GM12878 (cell line): ENCODE data around the gene GNB3. TPM values are rescaled to one million over a fixed set of nuclear protein-coding genes. Genes with fewer than 3 reads are reported as not detected.

Source experiments
- ATAC-seq: fragments of 200-7000 bp; cut with Tn5 transposase; 3 replicates; pipeline ENCODE4 v1.9.1; 2020; ENCODE audit warnings: mild to moderate bottlenecking, moderate library complexity
- BruUV-seq: library from RNA; stranded (reverse); fragments of 400-500 nt; replicated peaks from 2 replicates; lab custom pipeline; 2021; lab: Mats Ljungman, UMichigan
- CTCF ChIA-PET: fragments of 300-600 bp; sonication (Branson Sonifier 250); formaldehyde crosslinking; extraction: SDS; loops from one replicate; lab custom pipeline; 2021; ENCODE audit warnings: inconsistent platforms; lab: Yijun Ruan, JAX
- POLR2A ChIA-PET: fragments of 350-600 bp; formaldehyde crosslinking; extraction: SDS; loops from one replicate; lab custom pipeline; 2021; ENCODE audit warnings: inconsistent platforms; lab: Charles Lee
- RAD21 ChIA-PET: fragments of 300-600 bp; sonication (Branson Sonifier 250); formaldehyde crosslinking; loops from one replicate; lab custom pipeline; 2023; ENCODE audit warnings: antibody characterized with exemption; ENCODE audit not compliant: unreplicated experiment; lab: Charles Lee
- SMC1A ChIA-PET: fragments of 300-600 bp; sonication (Branson Sonifier 250); formaldehyde crosslinking; loops from one replicate; lab custom pipeline; 2023; ENCODE audit not compliant: unreplicated experiment, uncharacterized antibody; lab: Charles Lee
- DNase-seq: peaks from one replicate; pipeline ENCODE4 v3.0.0-alpha.2; 2011; ENCODE audit warnings: low read depth, low spot score
- FAIRE-seq: peaks from 3 replicates; lab custom pipeline; 2011; peaks lifted over from hg19 to GRCh38; lab: Jason Lieb, UNC
- H2AFZ ChIP-seq: 2 replicates; pipeline ENCODE4 v1.6.0; 2011; ENCODE audit warnings: low read depth, low read length, control low read depth; ENCODE audit not compliant: control insufficient read depth
- H3K27ac ChIP-seq: 2 replicates; pipeline ENCODE4 v1.5.1; 2011; ENCODE audit warnings: control low read depth; ENCODE audit not compliant: control insufficient read depth, insufficient read depth
- H3K27me3 ChIP-seq, 2 experiments: replicated peaks in 1 of 2; 2 replicates each; pipeline versions ENCODE4 v1.6.0 to v1.6.1; 2011; ENCODE audit warnings: low read length in 1 of 2; ENCODE audit not compliant: control insufficient read depth in 2 of 2, insufficient read depth in 2 of 2
- H3K36me3 ChIP-seq, 2 experiments: 2 replicates each; pipeline ENCODE4 v1.5.1; 2011; ENCODE audit warnings: low read length in 1 of 2; ENCODE audit not compliant: control insufficient read depth in 2 of 2, insufficient read depth in 2 of 2
- H3K4me1 ChIP-seq: 2 replicates; pipeline ENCODE4 v1.6.1; 2011; ENCODE audit warnings: mild to moderate bottlenecking, low read length, moderate library complexity, mixed read lengths; ENCODE audit not compliant: control insufficient read depth, insufficient read depth
- H3K4me2 ChIP-seq: 2 replicates; pipeline ENCODE4 v1.6.0; 2011; ENCODE audit warnings: control low read depth; ENCODE audit not compliant: control insufficient read depth, insufficient read depth
- H3K4me3 ChIP-seq: fragments of 200-600 bp; sonication (generic); 2 replicates; pipeline ENCODE4 v1.5.1; 2016
- H3K79me2 ChIP-seq: 2 replicates; pipeline ENCODE4 v1.6.0; 2011; ENCODE audit warnings: low read length; ENCODE audit not compliant: control insufficient read depth, insufficient read depth
- H3K9ac ChIP-seq: 2 replicates; pipeline ENCODE4 v1.8.0; 2011; ENCODE audit warnings: low read length, control low read depth, mixed read lengths; ENCODE audit not compliant: control insufficient read depth, insufficient read depth
- H3K9me3 ChIP-seq: replicated peaks from 3 replicates; pipeline ENCODE4 v1.5.1; 2011; ENCODE audit warnings: mild to moderate bottlenecking, low read length; ENCODE audit not compliant: control insufficient read depth, insufficient read depth
- H4K20me1 ChIP-seq: 2 replicates; pipeline ENCODE4 v1.6.0; 2011; ENCODE audit not compliant: control insufficient read depth, insufficient read depth
- MYB ChIP-seq: fragments of 150-350 bp; IDR thresholded peaks from 2 replicates; pipeline ENCODE4 v1.6.1; 2014; ENCODE audit warnings: mild to moderate bottlenecking, low read depth, low read length, borderline replicate concordance
- NR2C1 ChIP-seq: fragments of 450-650 bp; IDR thresholded peaks from 2 replicates; pipeline ENCODE4 v1.6.1; 2017; ENCODE audit warnings: antibody characterized with exemption, mild to moderate bottlenecking, moderate library complexity
- RB1 ChIP-seq: fragments of 450-650 bp; formaldehyde crosslinking; IDR thresholded peaks from 2 replicates; pipeline ENCODE4 v1.6.1; 2017; ENCODE audit warnings: mild to moderate bottlenecking, borderline replicate concordance
- SIN3A ChIP-seq: IDR thresholded peaks from 2 replicates; pipeline ENCODE4 v1.6.1; 2012; ENCODE audit warnings: low read depth, low read length, improper control_type of control experiment
- SUZ12 ChIP-seq: fragments of 200-600 bp; sonication (generic); IDR thresholded peaks from one replicate; pipeline ENCODE4 v1.6.1; 2018; ENCODE audit warnings: antibody characterized with exemption, mild to moderate bottlenecking; ENCODE audit not compliant: unreplicated experiment
- ZNF592 ChIP-seq: fragments of 450-650 bp; IDR thresholded peaks from 2 replicates; pipeline ENCODE4 v1.6.1; 2017; ENCODE audit warnings: mild to moderate bottlenecking, moderate library complexity
- WGBS: methylation state at CpG from one replicate; pipeline ENCODE4 v1.1.6; 2016; ENCODE audit warnings: low lambda C conversion rate; ENCODE audit not compliant: insufficient replicate concordance, insufficient coverage; ENCODE audit errors: missing lambda C conversion rate; 5-methylcytosine and 5-hydroxymethylcytosine counted together
- in situ Hi-C: fragments of 300-500 bp; cut with MboI; formaldehyde crosslinking; loops from 9 replicates; pipeline ENCODE4 v1.14.3; 2018; ENCODE audit warnings: mixed read lengths
- intact Hi-C: fragments of 100-400 bp; cut with micrococcal nuclease; formaldehyde crosslinking; loops from one replicate; pipeline ENCODE4 v1.14.2; 2022; ENCODE audit not compliant: unreplicated experiment
- polyA plus RNA-seq, 11 experiments: library from polyadenylated mRNA; depleted of rRNA in 4 of 11; unstranded in 6 of 11; stranded (reverse) in 5 of 11; fragments of >200 nt; fragmentation: Nextera tagmentation in 4 of 11; fragmentation: Illumina TruSeq in 1 of 11; extraction: Ambion mirVana in 4 of 11; extraction: Trizol in 1 of 11; gene quantifications; 1 replicate in 1 of 11; 2 replicates in 10 of 11; pipeline versions ENCODE4 v1.2.1 to v1.2.3, GENCODE V29; 2011 to 2016; ENCODE audit warnings: inconsistent platforms in 2 of 11, missing spikeins in 2 of 11, low read depth in 1 of 11
- total RNA-seq, 4 experiments: library from RNA; depleted of rRNA in 3 of 4; stranded (reverse); fragments of >200 nt in 3 of 4; fragmentation: Illumina TruSeq in 1 of 4; extraction: Trizol in 1 of 4; gene quantifications; 2 replicates each; pipeline versions ENCODE4 v1.2.1 to v1.2.3, GENCODE V29; 2013 to 2021
- TF ChIP-seq, protein P1 (sequence below): fragments of 150-350 bp; IDR thresholded peaks from 2 replicates; pipeline ENCODE4 v1.6.1; 2014; ENCODE audit warnings: mild to moderate bottlenecking, low read depth, low read length
- TF ChIP-seq, protein P2 (sequence below): fragments of 450-650 bp; IDR thresholded peaks from 2 replicates; pipeline ENCODE4 v1.6.1; 2017; ENCODE audit warnings: low read depth, mild to moderate bottlenecking, moderate library complexity

The GNB3 gene
- total and polyA plus RNA-seq, 10 of the 15 experiments (the other 5 are each of a cell fraction or from before 2014, with no cell fraction given): 0.05 to 1.1 (median 0.36) TPM

DNA sequence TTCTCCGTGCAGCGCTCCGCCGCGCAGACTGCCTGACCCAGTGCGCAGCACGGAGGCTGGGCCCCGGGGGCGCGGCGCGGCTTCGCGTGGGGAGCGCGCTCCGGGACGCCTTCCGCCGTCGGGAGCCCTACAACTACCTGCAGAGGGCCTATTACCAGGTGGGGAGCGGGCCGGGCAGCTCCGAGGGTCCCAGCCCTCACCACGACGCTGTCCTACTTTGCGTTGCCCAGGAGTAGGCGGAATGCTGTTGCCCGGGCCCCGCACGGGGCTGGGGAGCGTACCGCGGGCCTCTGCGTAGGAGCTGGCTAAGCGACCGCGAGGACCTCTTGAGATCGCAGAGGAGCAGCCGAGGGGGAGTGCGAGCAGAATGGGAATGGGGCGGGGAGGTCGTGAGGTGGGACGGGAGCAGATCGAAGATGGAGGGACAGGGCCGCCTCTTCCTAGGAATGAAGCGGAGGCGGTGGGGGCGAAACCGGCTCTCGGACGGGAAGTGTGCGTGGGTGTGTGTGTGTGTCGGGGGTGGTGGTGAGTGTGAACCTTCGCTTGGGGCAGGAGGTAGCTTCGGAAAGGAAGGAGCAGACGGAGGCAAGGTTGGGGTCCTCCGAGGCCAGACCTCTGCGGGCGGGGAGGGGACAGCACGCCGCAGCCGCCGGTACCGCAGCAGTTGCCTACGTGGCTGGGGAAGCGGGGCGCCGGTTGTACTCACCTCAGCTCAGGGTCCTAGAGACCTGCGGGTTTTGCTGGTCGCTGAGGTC lies 11.8 kb upstream of the GNB3 start (continued):
- TF ChIP-seq MYB (no peak), RB1 (no peak), SIN3A (no peak), NR2C1 (no peak), SUZ12 (peak; percentile 37)
- TF ChIP-seq, all 136 proteins: peak for 24

DNA sequence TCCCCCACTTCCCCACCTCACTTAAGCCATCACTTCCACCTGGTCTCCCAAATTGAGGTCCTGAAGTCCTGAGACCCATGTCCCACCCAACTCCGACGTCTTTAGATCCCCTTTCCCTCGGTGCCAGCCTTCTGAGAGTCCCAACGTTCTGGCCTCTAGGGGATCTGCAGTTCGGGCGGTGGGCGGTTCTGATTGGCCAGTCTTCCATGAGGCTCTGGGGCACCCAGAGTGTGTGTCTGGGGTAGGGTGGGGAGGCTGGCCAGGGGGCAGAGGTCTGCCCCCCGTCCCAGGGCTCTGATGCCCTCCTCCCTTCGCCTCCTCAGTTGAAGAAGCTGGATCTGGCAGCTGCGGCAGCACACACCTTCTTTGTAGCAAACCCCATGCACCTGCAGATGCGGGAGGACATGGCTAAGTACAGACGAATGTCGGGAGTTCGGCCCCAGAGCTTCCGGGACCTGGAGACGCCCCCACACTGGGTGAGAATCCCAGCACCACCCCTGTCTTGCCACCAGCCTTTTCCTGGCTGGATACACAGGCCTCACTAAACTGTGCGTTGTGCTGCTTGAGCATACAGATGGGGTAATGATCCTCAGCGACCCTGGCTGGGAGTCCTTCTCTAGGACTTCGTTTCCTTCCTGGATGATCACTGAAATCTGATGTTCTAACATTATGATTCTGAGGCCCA lies 11.0 kb upstream of the GNB3 start:
- ATAC-seq (peak; percentile 4; the same call in 1 of the 3 replicates), DNase-seq (no peak), FAIRE-seq (no peak)
- WGBS: 28% methylated on average over 19 of the region's 19 CpGs
- CTCF ChIA-PET: interaction anchor here (1.1 to 2.3 kb wide), 5 partner anchors 10 to 77 kb away, joined by 3 to 14 read pairs (median 5); partner anchors contain the start of genes MLF2 and SPSB2
- SMC1A ChIA-PET: interaction anchor here (1.1 kb wide), 1 partner anchor 206 kb away, joined by 3 read pairs; no protein-coding TSS in a partner anchor
- Histone ChIP-seq H3K27me3 (peaks cover 23 to 24% of the 10 kb centered on the region in 2 experiments), H3K4me1 (peaks cover 4% of the 10 kb centered on the region), H3K27ac (no peak overlapping the region), H3K36me3 (no peaks in the 10 kb centered on the region), H3K79me2 (no peaks in the 10 kb centered on the region), H2AFZ (peak overlapping the region; percentile 68; the same call in 1 of the 2 replicates), H4K20me1 (no peaks in the 10 kb centered on the region), H3K9ac (no peak overlapping the region), H3K4me2 (peak overlapping the region; percentile 95), H3K4me3 (peak overlapping the region; percentile 74; the same call in 1 of the 2 replicates), H3K9me3 (no peaks in the 10 kb centered on the region)
- in situ Hi-C loops: loop anchor here (5.0 kb wide), 1 partner anchor 77 kb away; the partner anchor contains the start of gene MLF2
- intact Hi-C loops: loop anchor here (5.0 kb wide), 1 partner anchor 92 kb away; no protein-coding TSS in a partner anchor
- BruUV-seq: no TSS peak
- RAD21 ChIA-PET: interaction anchor here (1.0 to 3.0 kb wide), 4 partner anchors 9 to 76 kb away, joined by 3 to 14 read pairs (median 4); partner anchors contain the start of genes GPR162, MLF2 and USP5
- POLR2A ChIA-PET: interaction anchor here (0.9 to 1.4 kb wide), 3 partner anchors 10 to 70 kb away, joined by 3 to 4 read pairs (median 3); no protein-coding TSS in a partner anchor
- TF ChIP-seq ZNF592: no peak
- TF ChIP-seq, protein P1, sequence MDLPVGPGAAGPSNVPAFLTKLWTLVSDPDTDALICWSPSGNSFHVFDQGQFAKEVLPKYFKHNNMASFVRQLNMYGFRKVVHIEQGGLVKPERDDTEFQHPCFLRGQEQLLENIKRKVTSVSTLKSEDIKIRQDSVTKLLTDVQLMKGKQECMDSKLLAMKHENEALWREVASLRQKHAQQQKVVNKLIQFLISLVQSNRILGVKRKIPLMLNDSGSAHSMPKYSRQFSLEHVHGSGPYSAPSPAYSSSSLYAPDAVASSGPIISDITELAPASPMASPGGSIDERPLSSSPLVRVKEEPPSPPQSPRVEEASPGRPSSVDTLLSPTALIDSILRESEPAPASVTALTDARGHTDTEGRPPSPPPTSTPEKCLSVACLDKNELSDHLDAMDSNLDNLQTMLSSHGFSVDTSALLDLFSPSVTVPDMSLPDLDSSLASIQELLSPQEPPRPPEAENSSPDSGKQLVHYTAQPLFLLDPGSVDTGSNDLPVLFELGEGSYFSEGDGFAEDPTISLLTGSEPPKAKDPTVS: no peak
- TF ChIP-seq, protein P2, sequence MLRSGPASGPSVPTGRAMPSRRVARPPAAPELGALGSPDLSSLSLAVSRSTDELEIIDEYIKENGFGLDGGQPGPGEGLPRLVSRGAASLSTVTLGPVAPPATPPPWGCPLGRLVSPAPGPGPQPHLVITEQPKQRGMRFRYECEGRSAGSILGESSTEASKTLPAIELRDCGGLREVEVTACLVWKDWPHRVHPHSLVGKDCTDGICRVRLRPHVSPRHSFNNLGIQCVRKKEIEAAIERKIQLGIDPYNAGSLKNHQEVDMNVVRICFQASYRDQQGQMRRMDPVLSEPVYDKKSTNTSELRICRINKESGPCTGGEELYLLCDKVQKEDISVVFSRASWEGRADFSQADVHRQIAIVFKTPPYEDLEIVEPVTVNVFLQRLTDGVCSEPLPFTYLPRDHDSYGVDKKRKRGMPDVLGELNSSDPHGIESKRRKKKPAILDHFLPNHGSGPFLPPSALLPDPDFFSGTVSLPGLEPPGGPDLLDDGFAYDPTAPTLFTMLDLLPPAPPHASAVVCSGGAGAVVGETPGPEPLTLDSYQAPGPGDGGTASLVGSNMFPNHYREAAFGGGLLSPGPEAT: 0 out of 2 replicates have a peak, but pooled peaks have one; percentile 1
